HCT116 (cell line): ENCODE data around the gene MUS81. TPM values are rescaled to one million over a fixed set of nuclear protein-coding genes. Genes with fewer than 3 reads are reported as not detected.

ENCODE experiments used
- ATAC-seq: fragments of 200-7000 bp; cut with Tn5 transposase; 2 replicates; pipeline ENCODE4 v1.9.1; 2020; ENCODE audit warnings: mild to moderate bottlenecking, moderate library complexity
- BruUV-seq: library from RNA; stranded (reverse); fragments of 400-500 nt; replicated peaks from 2 replicates; lab custom pipeline; 2021; lab: Mats Ljungman, UMichigan
- CTCF ChIA-PET: fragments of 300-600 bp; sonication (Branson Sonifier 250); formaldehyde crosslinking; loops from one replicate; lab custom pipeline; 2021; ENCODE audit warnings: antibody characterized with exemption; lab: Charles Lee
- POLR2A ChIA-PET: fragments of 300-600, 350-600 bp; sonication (Branson Sonifier 250); formaldehyde crosslinking; loops from one replicate; lab custom pipeline; 2021; ENCODE audit warnings: antibody characterized with exemption; lab: Charles Lee
- RAD21 ChIA-PET, 2 experiments: fragments of 300-600 bp; sonication (Branson Sonifier 250); formaldehyde crosslinking; loops; one replicate each; lab custom pipeline; 2023; ENCODE audit warnings: low total read pairs in 2 of 2; ENCODE audit not compliant: uncharacterized antibody in 2 of 2, unreplicated experiment in 2 of 2, low non-redundant PET in 1 of 2; lab: Charles Lee
- DNase-seq: peaks from one replicate; pipeline ENCODE4 v3.0.0-alpha.2; 2010; ENCODE audit warnings: low read depth, low spot score
- H2AFZ ChIP-seq: fragments of 200-600 bp; shearing (Covaris generic), sonication (generic); 2 replicates; pipeline ENCODE4 v1.6.1; 2017; ENCODE audit warnings: low read depth, mixed run types, mixed read lengths, antibody characterized with exemption, low read length; ENCODE audit not compliant: poor library complexity, severe bottlenecking
- H3K27ac ChIP-seq: 2 replicates; pipeline ENCODE4 v1.5.1; 2012; ENCODE audit warnings: low read depth, low read length
- H3K27me3 ChIP-seq: fragments of 200-600 bp; sonication (generic); 2 replicates; pipeline ENCODE4 v1.6.1; 2016; ENCODE audit warnings: mixed run types, low read length, mixed read lengths; ENCODE audit not compliant: insufficient read depth
- H3K36me3 ChIP-seq, 2 experiments: fragments of 200-500 bp in 1 of 2; fragments of 200-600 bp in 1 of 2; sonication (Bioruptor generic) in 1 of 2; sonication (generic) in 1 of 2; 2 replicates each; pipeline versions ENCODE4 v1.5.1 to v1.6.1; 2014 to 2016; ENCODE audit warnings: low read length in 2 of 2, inconsistent platforms in 1 of 2, mixed read lengths in 1 of 2, mixed run types in 1 of 2; ENCODE audit not compliant: insufficient read depth in 2 of 2, control insufficient read depth in 1 of 2
- H3K4me1 ChIP-seq, 2 experiments: fragments of 200-600 bp in 1 of 2; sonication (generic) in 1 of 2; 2 replicates each; pipeline versions ENCODE4 v1.5.1 to v1.6.1; 2012 to 2017; ENCODE audit warnings: low read length in 2 of 2, inconsistent platforms in 1 of 2, mild to moderate bottlenecking in 1 of 2, mixed read lengths in 1 of 2, mixed run types in 1 of 2, moderate library complexity in 1 of 2; ENCODE audit not compliant: insufficient read depth in 2 of 2, control insufficient read depth in 1 of 2
- H3K4me2 ChIP-seq: fragments of 200-600 bp; sonication (generic); 2 replicates; pipeline ENCODE4 v1.6.1; 2017; ENCODE audit warnings: mixed run types, low read length, mixed read lengths
- H3K4me3 ChIP-seq, 2 experiments: fragments of 200-600 bp in 1 of 2; sonication (generic) in 1 of 2; replicated peaks in 1 of 2; 2 replicates each; pipeline ENCODE4 v1.5.1; 2011 to 2016; ENCODE audit warnings: low read length in 2 of 2, control low read depth in 1 of 2, low read depth in 1 of 2, mild to moderate bottlenecking in 1 of 2, mixed read lengths in 1 of 2, mixed run types in 1 of 2
- H3K79me2 ChIP-seq: fragments of 200-600 bp; sonication (generic); 2 replicates; pipeline ENCODE4 v1.6.1; 2017; ENCODE audit warnings: mild to moderate bottlenecking, mixed run types, low read length, moderate library complexity, mixed read lengths; ENCODE audit not compliant: insufficient read depth
- H3K9ac ChIP-seq: fragments of 200-600 bp; sonication (generic); 2 replicates; pipeline ENCODE4 v1.6.1; 2016; ENCODE audit warnings: low read length, mixed read lengths
- H3K9me2 ChIP-seq: fragments of 200-600 bp; sonication (generic), shearing (Covaris generic); 2 replicates; pipeline ENCODE4 v1.6.1; 2017; ENCODE audit warnings: mixed run types, mild to moderate bottlenecking, moderate library complexity; ENCODE audit not compliant: insufficient read depth
- H3K9me3 ChIP-seq, 2 experiments: fragments of 200-500 bp in 1 of 2; fragments of 200-600 bp in 1 of 2; sonication (Bioruptor generic) in 1 of 2; sonication (generic) in 1 of 2; 2 replicates each; pipeline ENCODE4 v1.6.1; 2014 to 2017; ENCODE audit warnings: low read length in 2 of 2, mixed read lengths in 2 of 2, inconsistent platforms in 1 of 2, low read depth in 1 of 2, mild to moderate bottlenecking in 1 of 2, mixed run types in 1 of 2, moderate library complexity in 1 of 2; ENCODE audit not compliant: control insufficient read depth in 1 of 2, insufficient read depth in 1 of 2
- H4K20me1 ChIP-seq: fragments of 200-600 bp; sonication (generic), shearing (Covaris generic); 2 replicates; pipeline ENCODE4 v1.6.1; 2017; ENCODE audit warnings: mixed run types, mild to moderate bottlenecking, moderate library complexity; ENCODE audit not compliant: insufficient read depth
- CBX3 ChIP-seq: IDR thresholded peaks from 2 replicates; pipeline ENCODE4 v1.6.1; 2012; ENCODE audit warnings: low read depth
- CEBPB ChIP-seq: IDR thresholded peaks from 2 replicates; pipeline ENCODE4 v1.6.1; 2012; ENCODE audit warnings: low read depth
- CTCF ChIP-seq, 3 experiments: fragments of 200-600 bp in 1 of 3; sonication (generic) in 1 of 3; IDR thresholded peaks in 2 of 3; conservative IDR thresholded peaks in 1 of 3; 2 replicates each; pipeline ENCODE4 v1.5.1; 2012 to 2017; ENCODE audit warnings: low read depth in 2 of 3, low read length in 2 of 3, antibody characterized with exemption in 1 of 3, borderline replicate concordance in 1 of 3, control low read depth in 1 of 3, mild to moderate bottlenecking in 1 of 3, mixed read lengths in 1 of 3, mixed run types in 1 of 3, moderate library complexity in 1 of 3; ENCODE audit not compliant: insufficient read depth in 1 of 3
- EGR1 ChIP-seq: IDR thresholded peaks from 2 replicates; pipeline ENCODE4 v1.6.1; 2012; ENCODE audit warnings: low read depth
- ELF1 ChIP-seq: IDR thresholded peaks from 2 replicates; pipeline ENCODE4 v1.6.1; 2012; ENCODE audit warnings: low read depth, borderline replicate concordance
- EZH2 ChIP-seq: fragments of 200-600 bp; sonication (generic); IDR thresholded peaks from 2 replicates; pipeline ENCODE4 v1.6.1; 2017; ENCODE audit warnings: antibody characterized with exemption, mixed run types
- EZH2phosphoT487 ChIP-seq: fragments of 200-600 bp; IDR thresholded peaks from 2 replicates; pipeline ENCODE4 v1.6.1; 2018; ENCODE audit warnings: antibody characterized with exemption, borderline replicate concordance
- FOSL1 ChIP-seq: IDR thresholded peaks from 2 replicates; pipeline ENCODE4 v1.6.1; 2012; ENCODE audit warnings: low read depth
- JUND ChIP-seq: IDR thresholded peaks from 2 replicates; pipeline ENCODE4 v1.6.1; 2012
- POLR2A ChIP-seq: IDR thresholded peaks from 2 replicates; pipeline ENCODE4 v1.7.0; 2011; ENCODE audit warnings: borderline replicate concordance; ENCODE audit not compliant: insufficient read depth, insufficient read length; ENCODE audit errors: extremely low read depth
- POLR2AphosphoS5 ChIP-seq: IDR thresholded peaks from 2 replicates; pipeline ENCODE4 v1.6.1; 2011; ENCODE audit warnings: mild to moderate bottlenecking, low read depth, low read length, moderate library complexity
- SP1 ChIP-seq: IDR thresholded peaks from 2 replicates; pipeline ENCODE4 v1.6.1; 2012; ENCODE audit warnings: low read depth
- SRF ChIP-seq: IDR thresholded peaks from 2 replicates; pipeline ENCODE4 v1.6.1; 2012; ENCODE audit warnings: low read depth
- TCF7L2 ChIP-seq: IDR thresholded peaks from 2 replicates; pipeline ENCODE4 v1.7.0; 2011; ENCODE audit warnings: borderline replicate concordance, inconsistent platforms; ENCODE audit not compliant: insufficient read depth, insufficient read length; ENCODE audit errors: extremely low read depth
- YY1 ChIP-seq: IDR thresholded peaks from 2 replicates; pipeline ENCODE4 v1.6.1; 2011; ENCODE audit warnings: low read length, low read depth, moderate library complexity, mild to moderate bottlenecking; ENCODE audit not compliant: insufficient replicate concordance; ENCODE audit errors: extremely low read depth
- ZBTB33 ChIP-seq: IDR thresholded peaks from 2 replicates; pipeline ENCODE4 v1.6.1; 2011; ENCODE audit warnings: mild to moderate bottlenecking, low read length, moderate library complexity; ENCODE audit not compliant: insufficient replicate concordance; ENCODE audit errors: extremely low read depth
- ZFX ChIP-seq: fragments of 450-650 bp; IDR thresholded peaks from 2 replicates; pipeline ENCODE4 v1.6.1; 2017
- ZNF274 ChIP-seq: fragments of 200-500 bp; sonication (Bioruptor generic); IDR thresholded peaks from 2 replicates; pipeline ENCODE4 v1.6.1; 2014; ENCODE audit warnings: mild to moderate bottlenecking, low read depth, low read length, inconsistent platforms
- intact Hi-C: fragments of 100-400 bp; cut with micrococcal nuclease; formaldehyde crosslinking; loops from 2 replicates; pipeline ENCODE4 v1.10.0; 2022
- total RNA-seq: library from RNA; stranded (reverse); gene quantifications from one replicate; pipeline ENCODE4 v1.2.1, GENCODE V29; 2021; ENCODE audit not compliant: unreplicated experiment
- TF ChIP-seq, protein P1 (sequence below): IDR thresholded peaks from 2 replicates; pipeline ENCODE4 v1.6.1; 2012

Gene MUS81
- total RNA-seq, 1 experiment from 2014 or later: 47.2 TPM

GRCh38 chr11:65863889-65864705 lies 3.9 kb downstream of the MUS81 start:
- CTCF ChIA-PET: no interaction called here
- ATAC-seq: no peak
- TF ChIP-seq POLR2A (no peak), YY1 (no peak), EGR1 (no peak), POLR2AphosphoS5 (no peak), EZH2phosphoT487 (no peak), EZH2 (no peak), CEBPB (no peak), CBX3 (no peak), FOSL1 (no peak), ELF1 (no peak), ZFX (no peak), CTCF (IDR thresholded peaks at IDR 0.05 in 2 of 3, conservative IDR thresholded peaks at IDR 0.05 in 1 of 3; ENCODE audit: borderline replicate concordance in 1 of 3, insufficient read depth in 1 of 3, low read depth in 2 of 3, low read length in 2 of 3) (no peak), JUND (no peak), TCF7L2 (no peak), ZNF274 (no peak), SP1 (no peak), SRF (no peak), ZBTB33 (no peak)
- TF ChIP-seq, protein P1, sequence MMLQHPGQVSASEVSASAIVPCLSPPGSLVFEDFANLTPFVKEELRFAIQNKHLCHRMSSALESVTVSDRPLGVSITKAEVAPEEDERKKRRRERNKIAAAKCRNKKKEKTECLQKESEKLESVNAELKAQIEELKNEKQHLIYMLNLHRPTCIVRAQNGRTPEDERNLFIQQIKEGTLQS: no peak
- TF ChIP-seq, all 23 proteins: peak for 0
- no TSS peak for BruUV-seq
- Histone ChIP-seq H4K20me1 (no peaks in the 10 kb centered on the region), H3K4me2 (no peak overlapping the region), H3K27ac (no peak overlapping the region), H3K27me3 (no peaks in the 10 kb centered on the region), H3K9me2 (no peaks in the 10 kb centered on the region), H3K4me1 (peaks cover 10 to 22% of the 10 kb centered on the region in 2 experiments), H2AFZ (no peak overlapping the region), H3K9ac (no peak overlapping the region), H3K4me3 (no peak overlapping the region), H3K79me2 (peaks cover 22% of the 10 kb centered on the region), H3K9me3 (no peaks in the 10 kb centered on the region), H3K36me3 (peaks cover 7 to 18% of the 10 kb centered on the region in 2 experiments; a peak in 3 of 4 replicates)
- ChIA-PET RAD21 (interaction anchor here in 1 of 2 experiments (0.6 kb wide), 1 partner anchor 272 kb away, joined by 3 read pairs; no protein-coding TSS in a partner anchor), POLR2A (no interaction called here)
- intact Hi-C loops: no loop called here
- no peak for DNase-seq
